H1 (cell line): ENCODE data around the gene SLC27A2.

ENCODE experiments used
- BRCA1 ChIP-seq: IDR thresholded peaks from 2 replicates; pipeline ENCODE4 v1.6.1; 2012; ENCODE audit warnings: low read depth, low read length, improper control_type of control experiment
- CEBPB ChIP-seq: IDR thresholded peaks from 2 replicates; pipeline ENCODE4 v1.6.1; 2012; ENCODE audit warnings: low read depth, low read length
- CHD2 ChIP-seq: IDR thresholded peaks from 2 replicates; pipeline ENCODE4 v1.6.1; 2012; ENCODE audit warnings: low read length, improper control_type of control experiment
- CTCF ChIP-seq, 3 experiments: IDR thresholded peaks; 1 replicate in 2 of 3; 2 replicates in 1 of 3; pipeline versions ENCODE4 v1.5.1 to v1.6.1; 2011; ENCODE audit warnings: low read length in 3 of 3, mild to moderate bottlenecking in 3 of 3, inconsistent platforms in 2 of 3, low read depth in 1 of 3, moderate library complexity in 1 of 3; ENCODE audit not compliant: insufficient read depth in 1 of 3; ENCODE audit errors: control extremely low read depth in 1 of 3
- JUND ChIP-seq: IDR thresholded peaks from 2 replicates; pipeline ENCODE4 v1.6.1; 2011; ENCODE audit warnings: mild to moderate bottlenecking, improper control_type of control experiment, low read length
- NRF1 ChIP-seq: IDR thresholded peaks from 2 replicates; pipeline ENCODE4 v1.6.1; 2011; ENCODE audit warnings: mild to moderate bottlenecking, low read depth, low read length, improper control_type of control experiment
- RNF2 ChIP-seq: fragments of 200-900, 300-1000 bp; sonication (generic); IDR thresholded peaks from 2 replicates; pipeline ENCODE4 v1.7.1; 2016; ENCODE audit warnings: borderline replicate concordance, low read depth, mild to moderate bottlenecking, antibody characterized with exemption, low read length; ENCODE audit not compliant: poor library complexity, severe bottlenecking; ENCODE audit errors: missing control alignments
- SIN3A ChIP-seq, 2 experiments: IDR thresholded peaks in 1 of 2; conservative IDR thresholded peaks in 1 of 2; 2 replicates each; pipeline ENCODE4 v1.6.1; 2011 to 2012; ENCODE audit warnings: low read length in 2 of 2, improper control_type of control experiment in 1 of 2, low read depth in 1 of 2, mild to moderate bottlenecking in 1 of 2
- SRF ChIP-seq: IDR thresholded peaks from 2 replicates; pipeline ENCODE4 v1.6.1; 2011; ENCODE audit warnings: mild to moderate bottlenecking, low read depth, low read length, moderate library complexity
- USF2 ChIP-seq: IDR thresholded peaks from 2 replicates; pipeline ENCODE4 v1.6.1; 2011; ENCODE audit warnings: low read length, improper control_type of control experiment

- TF ChIP-seq NRF1 = no peak
- no peak for TF ChIP-seq SIN3A (conservative IDR thresholded peaks at IDR 0.05 in 1 of 2, IDR thresholded peaks at IDR 0.05 in 1 of 2; ENCODE audit: low read depth in 1 of 2, low read length in 2 of 2)
- no peak for TF ChIP-seq BRCA1
- no peak for TF ChIP-seq RNF2
- TF ChIP-seq CTCF (IDR thresholded peaks at IDR 0.05; ENCODE audit: control extremely low read depth in 1 of 3, insufficient read depth in 1 of 3, low read depth in 1 of 3, low read length in 3 of 3) = no peak
- no peak for TF ChIP-seq USF2
- no peak for TF ChIP-seq CEBPB
- TF ChIP-seq CHD2 = no peak
- no peak for TF ChIP-seq JUND
- TF ChIP-seq SRF = no peak
Observed at GRCh38 chr15:50186090-50186489, 4.1 kb downstream of the SLC27A2 start.
